Esophagus mucosa (tissue), 1 donor: ENCODE measurements around the gene MAN2A1. TPM values are rescaled to one million over a fixed set of nuclear protein-coding genes. Genes with fewer than 3 reads are reported as not detected.
A peak's percentile ranks its signal among the peaks of the same experiment; 100 is the strongest.

Experiments used
- ATAC-seq: fragments of 200-7000 bp; cut with Tn5 transposase; one replicate; pipeline ENCODE4 v1.9.1; 2020
- total RNA-seq: library from RNA; stranded (reverse); gene quantifications from one replicate; pipeline ENCODE4 v1.2.4, GENCODE V29; 2023
- donor health status: DM: yes; HTN: yes; CAD: no.

Gene MAN2A1
- total RNA-seq = 36.6 TPM

DNA sequence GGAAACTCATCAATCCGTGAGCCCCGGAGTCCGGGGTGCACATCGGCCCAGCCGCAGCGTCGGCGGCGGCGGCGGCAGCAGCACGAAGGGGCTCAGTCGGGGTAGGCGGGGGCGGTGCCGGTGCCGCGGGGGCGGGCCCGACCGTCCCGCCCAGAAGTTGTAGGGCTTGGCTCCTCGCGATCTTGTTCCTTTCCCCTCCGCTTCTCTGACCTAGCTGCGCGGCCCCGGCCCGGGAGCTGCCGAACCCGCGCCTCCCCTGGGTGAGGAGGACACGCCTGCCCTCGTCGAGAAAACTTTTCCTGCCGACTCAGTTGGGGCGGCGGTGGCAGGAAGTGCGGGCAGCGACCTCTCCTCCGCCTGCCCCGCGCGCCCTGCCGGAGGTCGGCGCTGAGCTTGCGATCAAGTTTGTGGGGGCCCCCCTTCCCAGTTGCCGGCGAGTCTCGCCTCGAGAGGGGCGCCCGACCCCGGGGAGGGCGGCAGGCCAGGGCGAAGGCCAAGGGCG lies at the start of gene MAN2A1:
TSS of gene MAN2A1 (plus strand) at position 188 of the 502 bp plus-strand sequence. CDS start 491 bp downstream, outside the sequence.
- ATAC-seq = peak; percentile 88

DNA sequence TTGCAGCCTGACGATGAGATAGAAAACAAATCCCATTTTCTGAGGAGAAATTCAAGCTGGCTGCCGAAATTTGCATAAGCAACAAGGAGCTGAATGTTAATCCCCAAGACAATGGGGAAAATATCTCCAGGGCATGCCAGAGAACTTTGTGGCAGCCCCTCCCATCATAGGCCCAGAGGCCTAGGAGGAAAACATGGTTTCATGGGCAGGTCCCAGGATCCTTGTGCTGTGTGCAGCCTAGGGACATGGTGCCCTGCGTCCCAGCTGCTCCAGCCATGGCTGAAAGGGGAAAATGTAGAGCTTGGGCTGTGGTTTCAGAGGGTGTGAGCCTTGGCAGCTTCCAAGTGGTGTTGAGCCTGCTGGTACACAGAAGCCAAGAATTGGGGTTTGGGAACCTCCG lies 48.8 kb upstream of the MAN2A1 start:
- ATAC-seq = no peak

DNA sequence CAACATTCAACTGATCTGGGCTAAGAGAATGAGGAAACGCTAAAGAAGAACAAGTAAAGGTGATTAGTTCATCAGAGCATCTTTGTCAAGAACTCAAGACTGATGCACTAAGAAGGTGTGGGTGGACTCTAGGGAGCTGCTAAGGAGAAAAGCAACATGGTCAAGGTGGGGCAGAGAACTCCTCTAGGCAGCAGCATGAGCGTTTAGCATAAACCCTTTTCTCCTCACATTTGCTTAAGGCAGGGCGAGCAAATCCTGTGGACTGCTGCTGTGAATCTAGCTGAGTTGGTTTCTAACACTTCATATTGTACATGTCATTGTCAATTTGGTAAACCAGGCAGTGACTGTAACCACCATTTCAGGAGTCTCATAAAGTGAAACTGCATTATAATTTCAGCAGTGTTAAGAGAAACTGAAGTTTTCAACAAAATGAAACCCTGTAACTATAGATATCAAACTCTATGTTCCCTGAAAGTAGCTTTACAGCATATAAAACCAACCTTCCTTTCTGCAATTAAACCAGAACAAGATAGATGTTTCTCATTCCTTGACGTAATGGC lies 45.9 kb upstream of the MAN2A1 start:
- no peak for ATAC-seq

GRCh38 chr5:109644829-109645228 lies 44.9 kb upstream of the MAN2A1 start:
- no peak for ATAC-seq

GRCh38 chr5:109645707-109646192 lies 44.0 kb upstream of the MAN2A1 start:
- ATAC-seq = no peak

- no peak for ATAC-seq
These were observed 40.4 kb upstream of the MAN2A1 start for GRCh38 chr5:109649318-109649717.

- no peak for ATAC-seq
These were observed 39.2 kb upstream of the MAN2A1 start for GRCh38 chr5:109650493-109650892.

DNA sequence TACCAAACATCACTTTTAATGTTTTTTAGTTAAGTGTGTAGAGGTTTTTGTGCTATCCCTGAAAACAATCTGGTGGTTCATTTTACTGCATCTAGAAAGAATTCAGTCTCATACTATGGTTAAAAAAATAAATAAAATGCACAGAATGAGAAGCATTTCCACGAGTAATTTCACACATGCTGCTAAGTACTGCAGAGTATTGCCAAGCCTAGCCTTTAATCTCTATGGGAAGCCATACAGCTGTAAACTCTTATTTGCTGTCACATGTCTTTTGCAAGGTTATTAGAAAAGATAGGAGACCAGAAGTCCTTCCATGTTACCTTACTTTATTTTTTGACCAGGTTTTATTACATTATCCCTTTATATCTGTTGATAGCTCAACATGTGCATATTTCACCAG lies 37.6 kb upstream of the MAN2A1 start:
- no peak for ATAC-seq

- ATAC-seq = no peak
These were observed 36.7 kb upstream of the MAN2A1 start for GRCh38 chr5:109653042-109653441.

GRCh38 chr5:109653561-109654239 lies 36.0 kb upstream of the MAN2A1 start:
- ATAC-seq = no peak

DNA sequence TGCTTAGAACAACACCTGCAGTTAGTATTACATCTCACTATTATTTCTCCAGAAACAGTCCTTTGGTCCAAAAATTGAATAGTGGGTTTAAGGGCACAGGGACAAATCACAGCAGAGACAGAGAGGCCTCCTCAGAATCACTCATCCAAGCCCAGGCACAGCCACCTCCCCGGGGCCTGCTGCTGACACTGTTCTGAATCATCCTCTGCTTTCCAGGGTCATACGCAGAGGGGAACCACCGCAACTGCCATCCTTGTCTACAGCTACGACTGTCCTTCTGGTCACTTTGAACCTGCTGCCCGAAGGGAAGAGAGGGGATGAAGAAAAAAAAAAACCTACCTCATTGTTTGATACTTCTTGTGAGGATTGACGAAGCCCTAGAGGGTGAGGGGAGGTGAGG lies 35.3 kb upstream of the MAN2A1 start:
- no peak for ATAC-seq

DNA sequence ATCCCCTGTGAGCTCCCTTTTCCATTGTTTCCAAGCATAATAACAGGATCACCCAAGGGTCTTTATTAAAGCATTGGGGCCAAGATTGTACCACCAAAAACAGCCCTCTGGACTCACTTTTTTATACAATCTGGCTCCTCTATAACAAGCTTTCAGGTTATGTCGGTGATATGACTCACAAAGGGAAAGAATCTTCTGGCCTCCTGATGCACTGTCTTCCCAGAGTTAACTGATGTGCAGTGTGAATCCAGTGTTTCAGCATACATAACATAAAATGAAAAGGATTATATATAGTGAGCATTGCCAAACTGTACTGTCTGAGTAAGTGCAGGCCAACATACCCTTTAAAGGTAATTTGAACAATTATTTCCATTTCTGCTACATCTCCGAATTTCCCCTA lies 33.9 kb upstream of the MAN2A1 start:
- ATAC-seq = no peak

DNA sequence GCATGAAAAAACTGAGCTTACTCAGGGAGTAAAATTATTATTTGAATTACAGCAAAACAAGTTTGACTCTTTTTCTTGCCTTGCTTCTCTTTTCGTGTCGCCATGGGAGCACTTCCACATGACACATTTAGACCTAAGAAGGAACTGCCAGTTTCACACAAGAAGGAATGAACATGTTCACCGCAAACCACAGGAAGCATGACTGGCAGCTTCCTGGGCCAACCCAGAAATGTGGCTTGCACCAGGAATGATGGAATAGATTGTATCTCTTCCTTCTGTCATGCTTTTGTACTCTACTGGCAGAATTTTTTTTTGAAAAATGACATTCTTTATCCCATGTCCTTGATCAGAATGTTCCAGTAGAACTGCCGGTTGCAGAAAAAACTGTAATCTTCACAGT lies 32.9 kb upstream of the MAN2A1 start:
- no peak for ATAC-seq

GRCh38 chr5:109659901-109660300 lies 29.8 kb upstream of the MAN2A1 start:
- no peak for ATAC-seq

DNA sequence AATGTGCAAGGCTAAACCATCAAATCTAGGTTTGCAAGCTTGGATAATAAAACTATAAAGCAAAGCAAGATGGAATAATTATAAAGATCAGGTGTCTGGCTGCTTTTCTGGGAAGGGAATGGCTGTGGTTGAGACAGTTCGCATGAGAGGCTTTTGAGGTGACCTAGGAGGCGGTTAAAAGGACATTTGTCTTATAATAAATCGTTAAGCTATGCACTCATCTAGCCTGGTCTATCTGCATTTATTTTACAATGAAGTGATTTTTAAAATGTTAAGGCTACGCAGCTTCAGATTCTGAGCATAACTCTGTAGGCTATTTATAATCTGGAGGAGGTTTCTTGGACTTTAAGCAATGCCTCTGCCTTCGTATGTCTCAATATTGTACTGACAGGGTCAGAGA lies 29.4 kb upstream of the MAN2A1 start:
- no peak for ATAC-seq

DNA sequence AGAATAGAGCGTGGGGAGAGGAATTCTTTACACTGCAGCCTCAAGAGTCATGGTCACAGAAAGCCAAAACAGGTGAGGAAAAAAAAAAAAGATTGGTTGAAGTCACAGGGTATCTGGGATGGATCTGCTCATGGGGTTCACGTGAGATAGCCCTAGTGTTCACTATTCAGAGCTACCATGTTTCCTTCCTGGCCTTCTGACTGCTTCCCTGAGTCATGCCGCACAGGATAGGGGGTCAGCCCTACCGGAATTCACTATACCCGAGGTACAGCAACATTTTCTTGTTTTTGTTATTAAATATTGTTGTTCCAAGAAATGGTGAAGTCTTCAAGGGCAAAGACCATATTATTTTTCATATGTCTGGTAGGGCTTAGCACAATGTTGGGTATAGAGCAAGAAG lies 21.5 kb upstream of the MAN2A1 start:
- no peak for ATAC-seq

DNA sequence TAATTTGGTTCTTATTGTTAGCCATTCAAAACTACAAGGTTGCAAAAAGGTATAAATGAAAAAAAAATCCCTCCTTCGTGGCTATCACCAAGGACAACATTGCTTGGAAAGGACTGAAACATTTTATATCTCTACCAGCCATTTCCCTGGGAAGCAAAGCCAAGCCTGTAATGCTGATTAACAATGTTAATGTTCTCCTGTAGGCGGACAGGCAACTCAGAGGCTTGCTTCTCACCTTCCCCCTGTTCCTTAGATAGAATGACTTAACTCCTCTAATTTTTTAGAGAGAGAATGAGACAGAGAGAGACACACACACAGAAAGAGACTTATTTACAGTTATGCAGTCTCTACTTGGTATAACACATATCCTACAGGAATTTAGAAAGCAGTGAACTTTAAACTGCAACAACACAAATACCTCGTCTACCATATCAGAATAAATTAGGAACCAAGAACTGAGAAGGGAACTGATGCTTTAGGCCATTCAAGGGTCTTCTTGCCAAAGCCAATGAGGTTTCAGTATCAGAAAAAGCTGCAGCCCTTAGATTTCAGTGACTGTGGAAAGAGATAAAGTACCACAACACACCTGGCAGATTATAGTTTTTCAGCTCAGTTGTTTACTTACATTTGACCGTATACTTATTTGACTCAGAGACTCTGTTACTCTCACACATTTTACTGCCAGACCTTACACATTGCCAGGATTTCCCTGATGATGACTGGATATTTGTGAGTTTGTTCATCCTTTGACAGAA lies 20.9 kb upstream of the MAN2A1 start:
- ATAC-seq = no peak

DNA sequence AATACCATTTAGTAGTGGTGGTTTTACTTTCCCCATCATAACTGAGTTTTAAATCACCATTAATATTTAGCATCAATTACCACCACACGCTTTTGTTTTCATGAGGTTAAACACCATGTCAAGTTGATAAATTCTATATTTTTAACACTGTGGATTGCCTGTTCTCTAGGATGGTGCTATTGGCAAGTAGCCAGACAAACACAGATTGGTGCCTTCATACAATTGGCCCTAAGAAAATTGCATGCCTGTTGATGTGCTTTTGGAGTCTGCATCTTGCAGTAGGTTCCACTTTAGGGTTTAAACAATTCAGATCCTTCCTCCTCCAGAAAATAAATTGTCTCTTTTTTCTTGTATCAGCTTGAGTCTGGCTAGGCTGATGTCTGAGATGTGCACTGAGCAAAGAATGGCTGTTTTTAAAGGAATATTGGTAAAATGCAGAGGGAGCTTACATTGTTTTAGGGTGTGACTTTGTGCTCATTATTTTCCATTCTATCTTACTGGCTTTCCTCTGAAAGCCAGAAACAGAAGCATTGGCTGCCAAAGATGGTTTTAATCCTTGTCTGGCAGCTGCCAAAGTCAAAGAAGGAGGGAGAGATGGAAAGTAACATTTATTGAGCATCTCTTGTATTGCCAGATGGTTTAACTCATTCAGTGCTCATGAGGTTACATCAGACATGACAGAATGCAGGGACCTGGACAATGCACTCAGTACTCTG lies 19.6 kb upstream of the MAN2A1 start:
- ATAC-seq = no peak

DNA sequence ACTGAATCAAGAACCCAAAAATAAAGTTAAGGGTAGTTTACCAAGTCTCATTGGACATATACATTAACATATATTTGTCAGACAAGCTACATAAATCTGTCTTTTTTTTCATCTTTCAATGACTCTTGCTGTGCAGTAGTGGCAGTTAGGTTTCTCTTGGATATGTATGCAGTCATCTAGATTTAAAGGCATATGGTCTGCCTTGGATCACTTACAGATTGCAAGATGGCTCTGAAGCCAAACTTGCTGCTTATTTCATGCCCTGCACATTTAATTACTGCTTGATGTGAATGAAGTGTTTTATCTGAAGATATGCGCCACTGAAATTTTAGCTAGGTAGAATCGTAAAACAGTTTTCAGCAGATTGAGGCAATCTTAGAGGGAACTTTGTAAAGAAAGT lies 18.6 kb upstream of the MAN2A1 start:
- ATAC-seq = no peak

DNA sequence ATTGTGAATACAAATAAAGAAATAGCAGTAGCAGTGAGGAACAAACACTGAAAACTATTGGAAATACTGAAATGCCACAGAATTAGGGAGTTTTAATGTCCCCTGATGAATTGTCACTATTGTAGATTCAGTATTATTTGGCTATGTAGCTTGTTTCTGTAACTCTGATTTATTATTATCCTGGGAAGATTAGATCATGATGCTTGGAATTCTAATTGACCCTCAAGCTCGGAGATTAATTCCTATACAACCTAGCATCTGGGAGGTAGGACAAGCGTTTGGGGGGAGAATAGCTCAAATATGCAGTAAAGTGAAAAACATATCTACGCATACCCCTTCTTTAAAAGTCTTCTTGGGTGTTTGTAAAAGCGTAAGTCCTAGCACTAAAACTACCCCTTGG lies 15.1 kb upstream of the MAN2A1 start:
- ATAC-seq = no peak

GRCh38 chr5:109676920-109677319 lies 12.8 kb upstream of the MAN2A1 start:
- ATAC-seq = no peak

GRCh38 chr5:109678447-109678846 lies 11.3 kb upstream of the MAN2A1 start:
- no peak for ATAC-seq

DNA sequence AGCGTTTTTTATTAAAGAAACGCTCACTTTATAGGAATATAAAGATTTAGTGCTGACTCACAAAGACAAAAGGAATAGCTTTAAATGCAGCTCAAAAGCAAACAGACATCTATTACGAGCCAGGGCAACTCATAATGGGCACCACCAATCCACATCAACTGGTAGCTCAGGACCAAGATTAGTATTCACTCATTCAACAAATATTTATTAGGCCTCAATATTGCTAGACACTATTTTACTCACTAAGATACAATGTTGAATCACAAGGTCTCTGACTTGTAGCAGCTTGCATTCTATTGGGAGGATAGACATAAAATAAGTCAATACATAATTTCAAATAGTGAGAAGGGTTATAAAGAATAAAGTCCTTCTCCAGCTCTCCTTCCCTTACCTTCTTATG lies 8.0 kb upstream of the MAN2A1 start:
- ATAC-seq = peak; percentile 33
